ENCODE measurements around the gene EPS8L2.

Gene EPS8L2

GRCh38 chr11:769887-770641 lies 64.0 kb downstream of the EPS8L2 start:
- Histone ChIP-seq H3K27me3 (ENCODE audit: insufficient read depth, poor library complexity, severe bottlenecking) (no peaks in the 10 kb centered on the region), H3K4me3 (replicated peaks; ENCODE audit: insufficient read depth, low read length) (no peak overlapping the region), H3K27ac (replicated peaks) (no peak overlapping the region)
- no peak for DNase-seq (ENCODE audit: low read depth in 1 of 2, low spot score in 1 of 2)
- TF ChIP-seq SPI1 (IDR thresholded peaks at IDR 0.05; ENCODE audit: borderline replicate concordance, low read depth): no peak
- TF ChIP-seq CTCF (IDR thresholded peaks at IDR 0.05; ENCODE audit: insufficient read depth, low read length): no peak
- no peak for TF ChIP-seq REST (IDR thresholded peaks at IDR 0.05; ENCODE audit: insufficient replicate concordance, low read depth)
- TF ChIP-seq GABPA (IDR thresholded peaks at IDR 0.05; ENCODE audit: low read depth): no peak
- TF ChIP-seq POLR2AphosphoS5 (IDR thresholded peaks at IDR 0.05; ENCODE audit: low read depth): no peak

GRCh38 chr11:770642-771616 lies 64.9 kb downstream of the EPS8L2 start:
- Histone ChIP-seq H3K27ac (replicated peaks) (no peak overlapping the region), H3K27me3 (ENCODE audit: insufficient read depth, poor library complexity, severe bottlenecking) (no peaks in the 10 kb centered on the region), H3K4me3 (replicated peaks; ENCODE audit: insufficient read depth, low read length) (no peak overlapping the region)
- no peak for TF ChIP-seq CTCF (IDR thresholded peaks at IDR 0.05; ENCODE audit: insufficient read depth, low read length)
- no peak for TF ChIP-seq SPI1 (IDR thresholded peaks at IDR 0.05; ENCODE audit: borderline replicate concordance, low read depth)
- TF ChIP-seq POLR2AphosphoS5 (IDR thresholded peaks at IDR 0.05; ENCODE audit: low read depth): no peak
- TF ChIP-seq GABPA (IDR thresholded peaks at IDR 0.05; ENCODE audit: low read depth): no peak
- no peak for TF ChIP-seq REST (IDR thresholded peaks at IDR 0.05; ENCODE audit: insufficient replicate concordance, low read depth)
- DNase-seq (ENCODE audit: low read depth in 1 of 2, low spot score in 1 of 2): no peak

- no peak for DNase-seq (ENCODE audit: low read depth in 1 of 2, low spot score in 1 of 2)
- no peak overlapping the region for H3K27ac ChIP-seq (replicated peaks)
- H3K4me3 ChIP-seq (replicated peaks; ENCODE audit: insufficient read depth, low read length): no peak overlapping the region
- H3K27me3 ChIP-seq (ENCODE audit: insufficient read depth, poor library complexity, severe bottlenecking): no peaks in the 10 kb centered on the region
- TF ChIP-seq SPI1 (IDR thresholded peaks at IDR 0.05; ENCODE audit: borderline replicate concordance, low read depth) (no peak), REST (IDR thresholded peaks at IDR 0.05; ENCODE audit: insufficient replicate concordance, low read depth) (no peak)
Observed at GRCh38 chr11:771617-772204, 65.7 kb downstream of the EPS8L2 start.

Data from HL-60 (cell line).